Measurements from ENCODE around the gene RAB30. TPM values are rescaled to one million over a fixed set of nuclear protein-coding genes. Genes with fewer than 3 reads are reported as not detected.

Gene RAB30
- total RNA-seq, 1 experiment from 2014 or later: 6.2 TPM

GRCh38 chr11:83037877-83038276 lies 33.8 kb downstream of the RAB30 start:
- DNase-seq: no peak
- Histone ChIP-seq H3K27me3 (ENCODE audit: control insufficient read depth, insufficient read depth, low read length) (no peaks in the 10 kb centered on the region), H3K36me3 (replicated peaks; ENCODE audit: control insufficient read depth, insufficient read depth, low read length) (no peaks in the 10 kb centered on the region), H3K4me3 (ENCODE audit: insufficient read depth, low read depth, low read length) (no peak overlapping the region)

GRCh38 chr11:83036701-83037100 lies 35.0 kb downstream of the RAB30 start:
- Histone ChIP-seq H3K36me3 (replicated peaks; ENCODE audit: control insufficient read depth, insufficient read depth, low read length) (no peaks in the 10 kb centered on the region), H3K4me3 (ENCODE audit: insufficient read depth, low read depth, low read length) (no peak overlapping the region), H3K27me3 (ENCODE audit: control insufficient read depth, insufficient read depth, low read length) (no peaks in the 10 kb centered on the region; the same call in 1 of the 2 replicates)
- DNase-seq: no peak

GRCh38 chr11:83035070-83035854 lies 36.4 kb downstream of the RAB30 start:
- Histone ChIP-seq H3K27me3 (ENCODE audit: control insufficient read depth, insufficient read depth, low read length) (no peaks in the 10 kb centered on the region; the same call in 1 of the 2 replicates), H3K36me3 (replicated peaks; ENCODE audit: control insufficient read depth, insufficient read depth, low read length) (no peaks in the 10 kb centered on the region), H3K4me3 (ENCODE audit: insufficient read depth, low read depth, low read length) (no peak overlapping the region)
- DNase-seq: no peak

- Histone ChIP-seq H3K36me3 (replicated peaks; ENCODE audit: control insufficient read depth, insufficient read depth, low read length) (no peaks in the 10 kb centered on the region), H3K27me3 (ENCODE audit: control insufficient read depth, insufficient read depth, low read length) (no peaks in the 10 kb centered on the region; the same call in 1 of the 2 replicates), H3K4me3 (ENCODE audit: insufficient read depth, low read depth, low read length) (no peak overlapping the region)
- DNase-seq: no peak
Observed at GRCh38 chr11:83034673-83035014, 37.1 kb downstream of the RAB30 start.

GRCh38 chr11:83033972-83034672 lies 37.6 kb downstream of the RAB30 start:
- H3K4me3 ChIP-seq (ENCODE audit: insufficient read depth, low read depth, low read length): no peak overlapping the region
- H3K36me3 ChIP-seq (replicated peaks; ENCODE audit: control insufficient read depth, insufficient read depth, low read length): no peaks in the 10 kb centered on the region
- no peaks in the 10 kb centered on the region; the same call in 1 of the 2 replicates for H3K27me3 ChIP-seq (ENCODE audit: control insufficient read depth, insufficient read depth, low read length)
- no peak for DNase-seq

GRCh38 chr11:83033371-83033770 lies 38.3 kb downstream of the RAB30 start:
- H3K36me3 ChIP-seq (replicated peaks; ENCODE audit: control insufficient read depth, insufficient read depth, low read length): no peaks in the 10 kb centered on the region
- no peak for DNase-seq
- no peak overlapping the region for H3K4me3 ChIP-seq (ENCODE audit: insufficient read depth, low read depth, low read length)
- no peaks in the 10 kb centered on the region; the same call in 1 of the 2 replicates for H3K27me3 ChIP-seq (ENCODE audit: control insufficient read depth, insufficient read depth, low read length)

GRCh38 chr11:83031127-83031526 lies 40.6 kb downstream of the RAB30 start:
- no peak overlapping the region for H3K4me3 ChIP-seq (ENCODE audit: insufficient read depth, low read depth, low read length)
- no peaks in the 10 kb centered on the region for H3K36me3 ChIP-seq (replicated peaks; ENCODE audit: control insufficient read depth, insufficient read depth, low read length)
- DNase-seq: no peak
- no peaks in the 10 kb centered on the region; the same call in 1 of the 2 replicates for H3K27me3 ChIP-seq (ENCODE audit: control insufficient read depth, insufficient read depth, low read length)

GRCh38 chr11:83027794-83028193 lies 43.9 kb downstream of the RAB30 start:
- H3K27me3 ChIP-seq (ENCODE audit: control insufficient read depth, insufficient read depth, low read length): no peaks in the 10 kb centered on the region; the same call in 1 of the 2 replicates
- no peak for DNase-seq
- no peaks in the 10 kb centered on the region for H3K36me3 ChIP-seq (replicated peaks; ENCODE audit: control insufficient read depth, insufficient read depth, low read length)
- no peak overlapping the region for H3K4me3 ChIP-seq (ENCODE audit: insufficient read depth, low read depth, low read length)

GRCh38 chr11:83027289-83027688 lies 44.4 kb downstream of the RAB30 start:
- Histone ChIP-seq H3K4me3 (ENCODE audit: insufficient read depth, low read depth, low read length) (no peak overlapping the region), H3K27me3 (ENCODE audit: control insufficient read depth, insufficient read depth, low read length) (no peaks in the 10 kb centered on the region; the same call in 1 of the 2 replicates), H3K36me3 (replicated peaks; ENCODE audit: control insufficient read depth, insufficient read depth, low read length) (no peaks in the 10 kb centered on the region)
- DNase-seq: no peak

- H3K27me3 ChIP-seq (ENCODE audit: control insufficient read depth, insufficient read depth, low read length): no peaks in the 10 kb centered on the region
- H3K4me3 ChIP-seq (ENCODE audit: insufficient read depth, low read depth, low read length): no peak overlapping the region
- H3K36me3 ChIP-seq (replicated peaks; ENCODE audit: control insufficient read depth, insufficient read depth, low read length): no peaks in the 10 kb centered on the region
- no peak for DNase-seq
Observed at GRCh38 chr11:83026229-83026628, 45.5 kb downstream of the RAB30 start.

GRCh38 chr11:83025267-83025704 lies 46.4 kb downstream of the RAB30 start:
- Histone ChIP-seq H3K36me3 (replicated peaks; ENCODE audit: control insufficient read depth, insufficient read depth, low read length) (no peaks in the 10 kb centered on the region), H3K27me3 (ENCODE audit: control insufficient read depth, insufficient read depth, low read length) (no peaks in the 10 kb centered on the region), H3K4me3 (ENCODE audit: insufficient read depth, low read depth, low read length) (no peak overlapping the region)
- no peak for DNase-seq

- H3K4me3 ChIP-seq (ENCODE audit: insufficient read depth, low read depth, low read length): no peak overlapping the region
- H3K36me3 ChIP-seq (replicated peaks; ENCODE audit: control insufficient read depth, insufficient read depth, low read length): no peaks in the 10 kb centered on the region
- H3K27me3 ChIP-seq (ENCODE audit: control insufficient read depth, insufficient read depth, low read length): no peaks in the 10 kb centered on the region
- DNase-seq: no peak
Observed at GRCh38 chr11:83024270-83024854, 47.3 kb downstream of the RAB30 start.

GRCh38 chr11:83023410-83023809 lies 48.3 kb downstream of the RAB30 start:
- no peaks in the 10 kb centered on the region for H3K36me3 ChIP-seq (replicated peaks; ENCODE audit: control insufficient read depth, insufficient read depth, low read length)
- DNase-seq: no peak
- no peak overlapping the region for H3K4me3 ChIP-seq (ENCODE audit: insufficient read depth, low read depth, low read length)
- H3K27me3 ChIP-seq (ENCODE audit: control insufficient read depth, insufficient read depth, low read length): no peaks in the 10 kb centered on the region

- Histone ChIP-seq H3K27me3 (ENCODE audit: control insufficient read depth, insufficient read depth, low read length) (no peaks in the 10 kb centered on the region), H3K4me3 (ENCODE audit: insufficient read depth, low read depth, low read length) (no peak overlapping the region), H3K36me3 (replicated peaks; ENCODE audit: control insufficient read depth, insufficient read depth, low read length) (no peaks in the 10 kb centered on the region)
- DNase-seq: no peak
Observed at GRCh38 chr11:83021780-83022125, 49.9 kb downstream of the RAB30 start.

All from H7 (cell line).